Natural killer cell (primary cell): ENCODE data around the gene MDN1. TPM values are rescaled to one million over a fixed set of nuclear protein-coding genes. Genes with fewer than 3 reads are reported as not detected.

Experiments used
- ATAC-seq, 3 donors: fragments of 150-1000 bp in 2 of 3; fragments of 200-7000 bp in 1 of 3; cut with Tn5 transposase; 1 replicate in 1 of 3; 2 replicates in 2 of 3; pipeline ENCODE4 v1.10.0; 2021; ENCODE audit warnings: mild to moderate bottlenecking in 2 of 3, moderate library complexity in 2 of 3
- DNase-seq, 2 donors: peaks; one replicate each; pipeline versions ENCODE4 v3.0.0 to v3.0.0-alpha.2; 2013 to 2021; ENCODE audit warnings: mixed read lengths in 1 of 2
- H3K27ac ChIP-seq: one replicate; pipeline ENCODE4 v1.5.1; 2013; ENCODE audit warnings: mild to moderate bottlenecking, low read length
- H3K27me3 ChIP-seq: one replicate; pipeline ENCODE4 v1.6.1; 2013; ENCODE audit warnings: low read length; ENCODE audit not compliant: control insufficient read depth, insufficient read depth
- H3K36me3 ChIP-seq: one replicate; pipeline ENCODE4 v1.6.1; 2013; ENCODE audit warnings: low read length; ENCODE audit not compliant: control insufficient read depth, insufficient read depth
- H3K4me1 ChIP-seq: one replicate; pipeline ENCODE4 v1.6.1; 2013; ENCODE audit warnings: low read length; ENCODE audit not compliant: control insufficient read depth, insufficient read depth
- H3K4me3 ChIP-seq: one replicate; pipeline ENCODE4 v1.5.1; 2013; ENCODE audit warnings: low read length
- H3K9me3 ChIP-seq: one replicate; pipeline ENCODE4 v1.6.1; 2013; ENCODE audit warnings: low read length; ENCODE audit not compliant: control insufficient read depth, insufficient read depth
- H3K27ac Mint-ChIP-seq, 2 donors: one replicate each; pipeline ENCODE4 v1.8.0; 2022; ENCODE audit warnings: mild to moderate bottlenecking in 2 of 2, mixed read lengths in 2 of 2, moderate library complexity in 1 of 2
- H3K27me3 Mint-ChIP-seq, 2 donors: one replicate each; pipeline ENCODE4 v1.8.0; 2022; ENCODE audit warnings: low read depth in 2 of 2, mixed read lengths in 2 of 2
- H3K36me3 Mint-ChIP-seq: one replicate; pipeline ENCODE4 v1.8.0; 2022; ENCODE audit warnings: mixed read lengths
- H3K4me1 Mint-ChIP-seq, 2 donors: one replicate each; pipeline ENCODE4 v1.8.0; 2022; ENCODE audit warnings: mixed read lengths in 2 of 2
- H3K4me3 Mint-ChIP-seq: one replicate; pipeline ENCODE4 v1.8.0; 2022; ENCODE audit warnings: mild to moderate bottlenecking, moderate library complexity, mixed read lengths
- H3K9me3 Mint-ChIP-seq, 2 donors: one replicate each; pipeline ENCODE4 v1.8.0; 2022; ENCODE audit warnings: mixed read lengths in 2 of 2
- CTCF ChIP-seq: fragments of 200-600 bp; IDR thresholded peaks from one replicate; pipeline ENCODE4 v1.8.0; 2022; ENCODE audit warnings: antibody characterized with exemption
- WGBS: methylation state at CpG from one replicate; pipeline ENCODE4 v1.1.7; 2013; ENCODE audit warnings: missing lambda C conversion rate; ENCODE audit not compliant: insufficient coverage; 5-methylcytosine and 5-hydroxymethylcytosine counted together
- intact Hi-C: fragments of 100-400 bp; cut with micrococcal nuclease; formaldehyde crosslinking; loops from one replicate; pipeline ENCODE4 v1.14.2; 2022
- total RNA-seq, 4 donors: library from RNA; stranded (reverse); fragments of 120-200 nt in 1 of 4; gene quantifications; one replicate each; pipeline versions ENCODE4 v1.2.3 to v1.2.4, GENCODE V29; 2013 to 2022

MDN1 gene
- total RNA-seq, 3 donors from 2014 or later (not counting 1 experiment from before 2014, with no cell fraction given), result 38.0 to 43.3 (median 41.4) TPM

GRCh38 chr6:89692256-89692655, 127.3 kb downstream of the MDN1 start:
- no peak for ATAC-seq
- H3K36me3 Mint-ChIP-seq, result peaks cover 24% of the 10 kb centered on the region
- no peaks in the 10 kb centered on the region for H3K9me3 Mint-ChIP-seq

GRCh38 chr6:89690944-89691324, 128.7 kb downstream of the MDN1 start:
- DNase-seq, result no peak
- Mint-ChIP-seq H3K4me3 (no peak overlapping the region), H3K27ac (peak overlapping the region in 1 of 2 donors; percentile 60), H3K4me1 (no peaks in the 10 kb centered on the region), H3K27me3 (no peaks in the 10 kb centered on the region), H3K9me3 (no peaks in the 10 kb centered on the region), H3K36me3 (peaks cover 34% of the 10 kb centered on the region)
- no peak for ATAC-seq
- Histone ChIP-seq H3K27me3 (no peaks in the 10 kb centered on the region), H3K36me3 (peaks cover 85% of the 10 kb centered on the region), H3K4me1 (no peaks in the 10 kb centered on the region), H3K27ac (no peak overlapping the region), H3K4me3 (no peak overlapping the region), H3K9me3 (no peaks in the 10 kb centered on the region)
- no peak for TF ChIP-seq CTCF
- intact Hi-C loops, result no loop called here

More at GRCh38 chr6:89692256-89692655, 127.3 kb downstream of the MDN1 start:
- Histone ChIP-seq H3K27me3 (no peaks in the 10 kb centered on the region), H3K4me3 (no peak overlapping the region), H3K4me1 (no peaks in the 10 kb centered on the region), H3K9me3 (no peaks in the 10 kb centered on the region), H3K27ac (no peak overlapping the region), H3K36me3 (peaks cover 77% of the 10 kb centered on the region)
- no peaks in the 10 kb centered on the region for H3K27me3 Mint-ChIP-seq
- WGBS, result 96% methylated on average over 9 of the region's 9 CpGs
- intact Hi-C loops, result no loop called here
- H3K4me3 Mint-ChIP-seq, result no peak overlapping the region
- H3K4me1 Mint-ChIP-seq, result no peaks in the 10 kb centered on the region
- no peak for DNase-seq
- TF ChIP-seq CTCF, result no peak
- no peak overlapping the region for H3K27ac Mint-ChIP-seq

- no peak overlapping the region for H3K4me3 Mint-ChIP-seq
- Histone ChIP-seq H3K9me3 (no peaks in the 10 kb centered on the region), H3K27me3 (no peaks in the 10 kb centered on the region), H3K4me1 (no peaks in the 10 kb centered on the region), H3K27ac (no peak overlapping the region), H3K4me3 (no peak overlapping the region), H3K36me3 (peaks cover 84% of the 10 kb centered on the region)
- TF ChIP-seq CTCF, result no peak
- intact Hi-C loops, result no loop called here
- H3K27ac Mint-ChIP-seq, result no peak overlapping the region
- no peaks in the 10 kb centered on the region for H3K9me3 Mint-ChIP-seq
- H3K4me1 Mint-ChIP-seq, result no peaks in the 10 kb centered on the region
- ATAC-seq, result no peak
- no peaks in the 10 kb centered on the region for H3K27me3 Mint-ChIP-seq
- no peak for DNase-seq
- H3K36me3 Mint-ChIP-seq, result peaks cover 46% of the 10 kb centered on the region
- 93% methylated on average over 3 of the region's 5 CpGs for WGBS
Observed at GRCh38 chr6:89689732-89690131, 129.9 kb downstream of the MDN1 start.

GRCh38 chr6:89688328-89688727, 131.3 kb downstream of the MDN1 start:
- Histone ChIP-seq H3K36me3 (peaks cover 79% of the 10 kb centered on the region), H3K4me1 (no peaks in the 10 kb centered on the region), H3K9me3 (no peaks in the 10 kb centered on the region), H3K27me3 (no peaks in the 10 kb centered on the region), H3K27ac (no peak overlapping the region), H3K4me3 (no peak overlapping the region)
- no peak for DNase-seq
- no peak for TF ChIP-seq CTCF
- Mint-ChIP-seq H3K4me1 (no peaks in the 10 kb centered on the region), H3K27ac (no peak overlapping the region), H3K36me3 (peaks cover 34% of the 10 kb centered on the region), H3K4me3 (no peak overlapping the region), H3K27me3 (no peaks in the 10 kb centered on the region), H3K9me3 (no peaks in the 10 kb centered on the region)
- ATAC-seq, result no peak
- 97% methylated on average over 2 of the region's 2 CpGs for WGBS
- intact Hi-C loops, result no loop called here
